ENCODE measurements around the gene C20orf144.

DNA sequence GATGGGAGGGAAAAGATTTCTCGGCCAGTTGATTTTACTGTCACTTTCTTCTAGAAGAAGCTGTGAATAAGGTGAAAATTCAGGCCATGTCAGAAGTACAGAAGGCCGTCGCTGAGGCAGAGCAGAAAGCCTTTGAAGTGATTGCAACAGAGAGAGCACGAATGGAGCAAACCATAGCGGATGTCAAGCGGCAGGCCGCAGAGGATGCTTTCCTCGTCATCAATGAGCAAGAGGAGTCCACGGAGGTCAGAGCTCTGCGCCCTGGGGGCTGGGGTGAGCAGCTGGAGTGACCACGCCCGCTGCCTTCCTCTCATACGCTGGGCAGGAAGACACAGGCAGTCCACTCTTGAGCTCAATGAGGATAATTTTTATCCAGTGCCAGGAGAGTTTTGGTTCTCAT lies 21.8 kb upstream of the C20orf144 start:
- TF ChIP-seq, protein P1, sequence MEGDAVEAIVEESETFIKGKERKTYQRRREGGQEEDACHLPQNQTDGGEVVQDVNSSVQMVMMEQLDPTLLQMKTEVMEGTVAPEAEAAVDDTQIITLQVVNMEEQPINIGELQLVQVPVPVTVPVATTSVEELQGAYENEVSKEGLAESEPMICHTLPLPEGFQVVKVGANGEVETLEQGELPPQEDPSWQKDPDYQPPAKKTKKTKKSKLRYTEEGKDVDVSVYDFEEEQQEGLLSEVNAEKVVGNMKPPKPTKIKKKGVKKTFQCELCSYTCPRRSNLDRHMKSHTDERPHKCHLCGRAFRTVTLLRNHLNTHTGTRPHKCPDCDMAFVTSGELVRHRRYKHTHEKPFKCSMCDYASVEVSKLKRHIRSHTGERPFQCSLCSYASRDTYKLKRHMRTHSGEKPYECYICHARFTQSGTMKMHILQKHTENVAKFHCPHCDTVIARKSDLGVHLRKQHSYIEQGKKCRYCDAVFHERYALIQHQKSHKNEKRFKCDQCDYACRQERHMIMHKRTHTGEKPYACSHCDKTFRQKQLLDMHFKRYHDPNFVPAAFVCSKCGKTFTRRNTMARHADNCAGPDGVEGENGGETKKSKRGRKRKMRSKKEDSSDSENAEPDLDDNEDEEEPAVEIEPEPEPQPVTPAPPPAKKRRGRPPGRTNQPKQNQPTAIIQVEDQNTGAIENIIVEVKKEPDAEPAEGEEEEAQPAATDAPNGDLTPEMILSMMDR (conservative IDR thresholded peaks at IDR 0.05; ENCODE audit: low read depth, low read length), result no peak
- TF ChIP-seq EZH2phosphoT487 (IDR thresholded peaks at IDR 0.05; ENCODE audit: borderline replicate concordance, low read length) (no peak), EZH2 (IDR thresholded peaks at IDR 0.05; ENCODE audit: low read length, unreplicated experiment) (no peak)

Measured in PC-3 (cell line).